IMR-90 (cell line): Measurements from ENCODE around the gene MX1. TPM values are rescaled to one million over a fixed set of nuclear protein-coding genes. Genes with fewer than 3 reads are reported as not detected.

Experiments
- ATAC-seq: fragments of 200-7000 bp; cut with Tn5 transposase; 2 replicates; pipeline ENCODE4 v1.9.1; 2020; ENCODE audit warnings: low read depth, mild to moderate bottlenecking, moderate library complexity
- BruUV-seq: library from RNA; stranded (reverse); fragments of 400-500 nt; replicated peaks from 2 replicates; lab custom pipeline; 2021; lab: Mats Ljungman, UMichigan
- CTCF ChIA-PET: fragments of 300-600 bp; formaldehyde crosslinking; extraction: SDS; loops from one replicate; lab custom pipeline; 2021; ENCODE audit warnings: antibody characterized with exemption; lab: Yijun Ruan, JAX
- POLR2A ChIA-PET: fragments of 300-600 bp; sonication (Branson Sonifier 250); formaldehyde crosslinking; loops from one replicate; lab custom pipeline; 2022; ENCODE audit warnings: antibody characterized with exemption; ENCODE audit not compliant: unreplicated experiment; lab: Charles Lee
- DNase-seq: peaks from one replicate; pipeline ENCODE4 v3.0.0; 2013
- H2AFZ ChIP-seq: replicated peaks from 2 replicates; pipeline ENCODE3; 2013; ENCODE audit warnings: low read length, mild to moderate bottlenecking; ENCODE audit not compliant: poor library complexity
- H2AK5ac ChIP-seq: 2 replicates; pipeline ENCODE4 v1.6.1; 2013; ENCODE audit warnings: low read depth, low read length, inconsistent platforms
- H2AK9ac ChIP-seq: replicated peaks from 2 replicates; pipeline ENCODE3; 2013; ENCODE audit warnings: mild to moderate bottlenecking, low read depth, low read length, moderate library complexity; ENCODE audit not compliant: poor library complexity
- H2BK120ac ChIP-seq: 2 replicates; pipeline ENCODE4 v1.6.1; 2013; ENCODE audit warnings: low read depth, low read length, inconsistent platforms
- H2BK15ac ChIP-seq: 3 replicates; pipeline ENCODE4 v1.6.1; 2013; ENCODE audit warnings: low read depth, low read length, inconsistent platforms
- H2BK20ac ChIP-seq: 2 replicates; pipeline ENCODE4 v1.6.1; 2013; ENCODE audit warnings: low read depth, mild to moderate bottlenecking, inconsistent platforms, low read length, moderate library complexity
- H2BK5ac ChIP-seq: 2 replicates; pipeline ENCODE4 v1.6.1; 2013; ENCODE audit warnings: mild to moderate bottlenecking, low read depth, low read length, inconsistent platforms; ENCODE audit not compliant: poor library complexity, severe bottlenecking
- H3K14ac ChIP-seq: replicated peaks from 2 replicates; pipeline ENCODE4 v1.6.1; 2013; ENCODE audit warnings: low read depth, low read length, inconsistent platforms
- H3K18ac ChIP-seq: 2 replicates; pipeline ENCODE4 v1.6.1; 2013; ENCODE audit warnings: low read depth, low read length, control low read depth
- H3K23ac ChIP-seq: 2 replicates; pipeline ENCODE4 v1.6.1; 2013; ENCODE audit warnings: low read depth, low read length, inconsistent platforms
- H3K27ac ChIP-seq: 2 replicates; pipeline ENCODE4 v1.5.1; 2013; ENCODE audit warnings: mild to moderate bottlenecking, control low read depth, low read length; ENCODE audit not compliant: insufficient read depth
- H3K27me3 ChIP-seq: 2 replicates; pipeline ENCODE4 v1.6.1; 2013; ENCODE audit warnings: low read length; ENCODE audit not compliant: control insufficient read depth, insufficient read depth
- H3K36me3 ChIP-seq: 2 replicates; pipeline ENCODE4 v1.6.1; 2013; ENCODE audit warnings: low read length, mixed read lengths; ENCODE audit not compliant: control insufficient read depth, insufficient read depth
- H3K4ac ChIP-seq: 2 replicates; pipeline ENCODE4 v1.6.1; 2013; ENCODE audit warnings: low read depth, low read length, inconsistent platforms
- H3K4me1 ChIP-seq: 2 replicates; pipeline ENCODE4 v1.6.1; 2013; ENCODE audit warnings: low read length, mixed read lengths; ENCODE audit not compliant: control insufficient read depth, insufficient read depth
- H3K4me2 ChIP-seq: 2 replicates; pipeline ENCODE4 v1.6.1; 2013; ENCODE audit warnings: low read depth, mild to moderate bottlenecking, control low read depth, low read length, moderate library complexity
- H3K4me3 ChIP-seq: 2 replicates; pipeline ENCODE4 v1.5.1; 2013; ENCODE audit warnings: low read depth, mild to moderate bottlenecking, control low read depth, low read length, moderate library complexity; ENCODE audit not compliant: insufficient read depth
- H3K56ac ChIP-seq: 2 replicates; pipeline ENCODE4 v1.6.1; 2013; ENCODE audit warnings: low read length, inconsistent platforms; ENCODE audit not compliant: insufficient read depth; ENCODE audit errors: extremely low read depth
- H3K79me1 ChIP-seq, 2 experiments: 2 replicates each; pipeline ENCODE4 v1.6.1; 2013; ENCODE audit warnings: low read length in 2 of 2, inconsistent platforms in 1 of 2, low read depth in 1 of 2
- H3K9ac ChIP-seq: 2 replicates; pipeline ENCODE4 v1.6.1; 2013; ENCODE audit warnings: low read depth, low read length, control low read depth
- H3K9me1 ChIP-seq: 2 replicates; pipeline ENCODE4 v1.6.1; 2013; ENCODE audit warnings: low read length, inconsistent platforms; ENCODE audit not compliant: insufficient read depth
- H3K9me3 ChIP-seq: 2 replicates; pipeline ENCODE4 v1.6.1; 2013; ENCODE audit warnings: low read length; ENCODE audit not compliant: control insufficient read depth, insufficient read depth
- H4K20me1 ChIP-seq: 2 replicates; pipeline ENCODE4 v1.6.1; 2013; ENCODE audit warnings: low read length, inconsistent platforms; ENCODE audit not compliant: insufficient read depth
- H4K5ac ChIP-seq: 2 replicates; pipeline ENCODE4 v1.6.1; 2013; ENCODE audit warnings: mild to moderate bottlenecking, low read depth, low read length, control low read depth
- H4K8ac ChIP-seq, 2 experiments: 2 replicates each; pipeline ENCODE4 v1.6.1; 2013; ENCODE audit warnings: low read depth in 2 of 2, low read length in 2 of 2, control low read depth in 1 of 2, inconsistent platforms in 1 of 2
- H4K91ac ChIP-seq: 2 replicates; pipeline ENCODE4 v1.6.1; 2013; ENCODE audit warnings: low read depth, low read length, inconsistent platforms; ENCODE audit not compliant: insufficient read depth
- BHLHE40 ChIP-seq: fragments of 150-350 bp; IDR thresholded peaks from 2 replicates; pipeline ENCODE4 v1.6.1; 2016; ENCODE audit warnings: mild to moderate bottlenecking, low read depth, low read length
- CEBPB ChIP-seq: IDR thresholded peaks from 2 replicates; pipeline ENCODE4 v1.6.1; 2012; ENCODE audit warnings: low read depth, low read length, improper control_type of control experiment
- CHD1 ChIP-seq: IDR thresholded peaks from 2 replicates; pipeline ENCODE4 v1.6.1; 2012; ENCODE audit warnings: low read depth, low read length, improper control_type of control experiment
- ELK1 ChIP-seq: fragments of 150-350 bp; IDR thresholded peaks from 2 replicates; pipeline ENCODE4 v1.6.1; 2016; ENCODE audit warnings: low read depth, mild to moderate bottlenecking, low read length, moderate library complexity, borderline replicate concordance
- MAFK ChIP-seq: IDR thresholded peaks from 2 replicates; pipeline ENCODE4 v1.6.1; 2012; ENCODE audit warnings: low read depth, low read length, improper control_type of control experiment
- MAZ ChIP-seq: IDR thresholded peaks from 2 replicates; pipeline ENCODE4 v1.6.1; 2012; ENCODE audit warnings: low read depth, mild to moderate bottlenecking, low read length, improper control_type of control experiment, moderate library complexity, borderline replicate concordance
- MXI1 ChIP-seq: IDR thresholded peaks from 2 replicates; pipeline ENCODE4 v1.6.1; 2012; ENCODE audit warnings: low read depth, mild to moderate bottlenecking, low read length, moderate library complexity, borderline replicate concordance
- NFE2L2 ChIP-seq: fragments of 150-350 bp; IDR thresholded peaks from 2 replicates; pipeline ENCODE4 v1.6.1; 2016; ENCODE audit warnings: low read depth, mild to moderate bottlenecking, low read length
- RFX5 ChIP-seq: IDR thresholded peaks from 2 replicates; pipeline ENCODE4 v1.8.0; 2012; ENCODE audit warnings: low read depth, mild to moderate bottlenecking, low read length, moderate library complexity
- SMC3 ChIP-seq: fragments of 150-350 bp; IDR thresholded peaks from 2 replicates; pipeline ENCODE4 v1.6.1; 2016; ENCODE audit warnings: low read depth, mild to moderate bottlenecking, antibody characterized with exemption, low read length, moderate library complexity
- dilution Hi-C: fragments of 300-500 bp; cut with HindIII; formaldehyde crosslinking; loops from one replicate; pipeline ENCODE4 v1.14.3; 2018; ENCODE audit warnings: low sequenced_read_pairs; ENCODE audit not compliant: unreplicated experiment
- in situ Hi-C: fragments of 300-500 bp; cut with MboI; formaldehyde crosslinking; loops from 3 replicates; pipeline ENCODE4 v1.14.3; 2019; ENCODE audit warnings: low sequenced_read_pairs, inconsistent platforms, mixed read lengths
- intact Hi-C: fragments of 100-400 bp; cut with micrococcal nuclease; formaldehyde crosslinking; loops from 2 replicates; pipeline ENCODE4 v1.10.0; 2022
- polyA plus RNA-seq, 3 experiments: library from polyadenylated mRNA; depleted of rRNA; stranded (reverse); fragments of >200 nt; gene quantifications; 2 replicates each; pipeline ENCODE4 v1.2.3, GENCODE V29; 2012; ENCODE audit warnings: low replicate concordance in 1 of 3
- total RNA-seq: library from RNA; depleted of rRNA; stranded (reverse); fragments of >200 nt; gene quantifications from 2 replicates; pipeline ENCODE4 v1.2.3, GENCODE V29; 2012
- TF ChIP-seq, protein P1 (sequence below): conservative IDR thresholded peaks from 2 replicates; pipeline ENCODE4 v1.5.1; 2012; ENCODE audit warnings: mild to moderate bottlenecking, low read depth, low read length, improper control_type of control experiment

The MX1 gene
- total and polyA plus RNA-seq, 2 of the 4 experiments (the other 2 are of a cell fraction): 1.0 to 2.5 TPM

- TF ChIP-seq NFE2L2 (no peak), RFX5 (no peak), MAZ (no peak), SMC3 (no peak), ELK1 (no peak), CEBPB (no peak), BHLHE40 (no peak), MXI1 (no peak), MAFK (no peak), CHD1 (no peak)
- TF ChIP-seq, protein P1, sequence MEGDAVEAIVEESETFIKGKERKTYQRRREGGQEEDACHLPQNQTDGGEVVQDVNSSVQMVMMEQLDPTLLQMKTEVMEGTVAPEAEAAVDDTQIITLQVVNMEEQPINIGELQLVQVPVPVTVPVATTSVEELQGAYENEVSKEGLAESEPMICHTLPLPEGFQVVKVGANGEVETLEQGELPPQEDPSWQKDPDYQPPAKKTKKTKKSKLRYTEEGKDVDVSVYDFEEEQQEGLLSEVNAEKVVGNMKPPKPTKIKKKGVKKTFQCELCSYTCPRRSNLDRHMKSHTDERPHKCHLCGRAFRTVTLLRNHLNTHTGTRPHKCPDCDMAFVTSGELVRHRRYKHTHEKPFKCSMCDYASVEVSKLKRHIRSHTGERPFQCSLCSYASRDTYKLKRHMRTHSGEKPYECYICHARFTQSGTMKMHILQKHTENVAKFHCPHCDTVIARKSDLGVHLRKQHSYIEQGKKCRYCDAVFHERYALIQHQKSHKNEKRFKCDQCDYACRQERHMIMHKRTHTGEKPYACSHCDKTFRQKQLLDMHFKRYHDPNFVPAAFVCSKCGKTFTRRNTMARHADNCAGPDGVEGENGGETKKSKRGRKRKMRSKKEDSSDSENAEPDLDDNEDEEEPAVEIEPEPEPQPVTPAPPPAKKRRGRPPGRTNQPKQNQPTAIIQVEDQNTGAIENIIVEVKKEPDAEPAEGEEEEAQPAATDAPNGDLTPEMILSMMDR: no peak
- no peak overlapping the region for H2BK5ac ChIP-seq
- H2AFZ ChIP-seq: no peak overlapping the region
- H3K27me3 ChIP-seq: no peaks in the 10 kb centered on the region; the same call in 1 of the 2 replicates
- H3K79me1 ChIP-seq: no peaks in the 10 kb centered on the region
- in situ Hi-C loops (no loop called here), dilution Hi-C loops (no loop called here), intact Hi-C loops (no loop called here)
- no peak overlapping the region for H2AK9ac ChIP-seq
- CTCF ChIA-PET: interaction anchor here (0.5 kb wide), 1 partner anchor 194 kb away, joined by 5 read pairs; no protein-coding TSS in a partner anchor
- no peaks in the 10 kb centered on the region for H3K9me3 ChIP-seq
- BruUV-seq: no TSS peak
- no peak overlapping the region for H3K27ac ChIP-seq
- no peak overlapping the region for H2BK20ac ChIP-seq
- no peak overlapping the region for H4K8ac ChIP-seq
- H3K23ac ChIP-seq: no peak overlapping the region
- H4K5ac ChIP-seq: no peak overlapping the region
- DNase-seq (no peak), ATAC-seq (no peak)
- no peak overlapping the region for H4K91ac ChIP-seq
- no peak overlapping the region for H3K4ac ChIP-seq
- no peak overlapping the region for H3K18ac ChIP-seq
- no peak overlapping the region for H3K9ac ChIP-seq
- no peak overlapping the region for H2BK120ac ChIP-seq
- no peak overlapping the region for H3K56ac ChIP-seq
- no peak overlapping the region for H3K4me2 ChIP-seq
- H4K20me1 ChIP-seq: no peaks in the 10 kb centered on the region
- H3K9me1 ChIP-seq: no peaks in the 10 kb centered on the region
- POLR2A ChIA-PET: no interaction called here
- no peak overlapping the region for H3K4me3 ChIP-seq
- H3K14ac ChIP-seq: no peak overlapping the region
- no peaks in the 10 kb centered on the region for H3K4me1 ChIP-seq
- H2AK5ac ChIP-seq: no peak overlapping the region
- no peak overlapping the region for H2BK15ac ChIP-seq
- no peaks in the 10 kb centered on the region for H3K36me3 ChIP-seq
These were observed 44.3 kb upstream of the MX1 start for GRCh38 chr21:41381731-41382130.
